Coronary artery (tissue), 2 donors: ENCODE measurements around the gene TJP1.
"Not testable (repeated sequence)": the region's sequence is repeated elsewhere in the genome, so short reads cannot be mapped to it uniquely, and the experiment has no call there.

ENCODE experiments used
- DNase-seq: peaks from one replicate; pipeline ENCODE4 v3.0.0-alpha.2; 2017; ENCODE audit warnings: low spot score
- H3K27ac ChIP-seq, 2 donors: fragments of 200-600 bp; sonication (generic); one replicate each; pipeline ENCODE4 v1.5.1; 2016 to 2019
- H3K4me3 ChIP-seq: fragments of 200-600 bp; sonication (generic); 2 replicates; pipeline ENCODE4 v1.5.1; 2016; ENCODE audit warnings: mild to moderate bottlenecking, moderate library complexity
- TF ChIP-seq, protein P1 (sequence below): fragments of 200-600 bp; sonication (generic); IDR thresholded peaks from one replicate; pipeline ENCODE4 v1.5.1; 2019; ENCODE audit warnings: antibody characterized with exemption

The TJP1 gene

DNA sequence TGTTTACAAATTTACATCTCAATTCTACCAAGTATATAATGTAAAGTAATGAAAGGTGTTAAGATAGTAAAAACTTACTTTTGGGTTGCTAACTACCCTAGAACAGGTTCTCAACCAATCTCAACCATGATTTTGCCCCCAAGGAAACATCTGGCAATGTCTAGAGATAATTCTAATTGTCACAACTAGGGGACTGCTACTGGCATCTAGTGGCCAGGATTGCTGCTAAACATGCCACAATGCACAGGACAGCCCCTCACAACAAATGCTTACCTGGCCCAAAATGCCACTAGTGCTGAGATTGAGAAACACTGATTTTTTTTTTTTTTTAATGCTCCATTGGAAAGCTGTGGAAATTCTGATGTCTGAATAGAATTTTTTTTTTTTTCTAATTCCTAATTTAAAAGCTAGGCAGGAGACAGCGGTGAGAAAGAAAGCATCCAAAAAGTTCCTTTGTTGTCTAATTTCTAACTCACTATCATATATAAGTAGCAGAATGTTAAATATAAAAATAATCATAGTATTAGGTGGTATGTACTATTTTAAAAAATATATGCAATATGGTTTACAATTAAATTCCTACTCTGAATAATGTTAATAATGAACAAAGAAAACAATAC is 81.5 kb downstream of the TJP1 start:
- Histone ChIP-seq H3K4me3 (no peak overlapping the region), H3K27ac (no peak overlapping the region)
- TF ChIP-seq, protein P1, sequence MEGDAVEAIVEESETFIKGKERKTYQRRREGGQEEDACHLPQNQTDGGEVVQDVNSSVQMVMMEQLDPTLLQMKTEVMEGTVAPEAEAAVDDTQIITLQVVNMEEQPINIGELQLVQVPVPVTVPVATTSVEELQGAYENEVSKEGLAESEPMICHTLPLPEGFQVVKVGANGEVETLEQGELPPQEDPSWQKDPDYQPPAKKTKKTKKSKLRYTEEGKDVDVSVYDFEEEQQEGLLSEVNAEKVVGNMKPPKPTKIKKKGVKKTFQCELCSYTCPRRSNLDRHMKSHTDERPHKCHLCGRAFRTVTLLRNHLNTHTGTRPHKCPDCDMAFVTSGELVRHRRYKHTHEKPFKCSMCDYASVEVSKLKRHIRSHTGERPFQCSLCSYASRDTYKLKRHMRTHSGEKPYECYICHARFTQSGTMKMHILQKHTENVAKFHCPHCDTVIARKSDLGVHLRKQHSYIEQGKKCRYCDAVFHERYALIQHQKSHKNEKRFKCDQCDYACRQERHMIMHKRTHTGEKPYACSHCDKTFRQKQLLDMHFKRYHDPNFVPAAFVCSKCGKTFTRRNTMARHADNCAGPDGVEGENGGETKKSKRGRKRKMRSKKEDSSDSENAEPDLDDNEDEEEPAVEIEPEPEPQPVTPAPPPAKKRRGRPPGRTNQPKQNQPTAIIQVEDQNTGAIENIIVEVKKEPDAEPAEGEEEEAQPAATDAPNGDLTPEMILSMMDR: no peak
- no peak for DNase-seq

DNA sequence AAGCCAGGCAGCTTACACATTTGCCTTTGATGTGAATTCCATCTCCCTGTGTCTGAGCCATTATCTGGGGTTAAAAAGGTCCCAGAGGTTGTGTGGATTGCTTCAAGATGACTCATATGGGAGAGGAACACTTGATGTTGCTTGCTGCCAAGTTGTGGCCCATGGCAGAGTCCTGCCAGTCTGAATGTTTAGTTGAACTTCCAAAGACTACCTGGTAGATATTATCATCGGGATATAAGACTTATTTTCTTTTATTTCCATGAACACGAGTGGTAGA is 85.6 kb downstream of the TJP1 start:
- Histone ChIP-seq H3K4me3 (no peak overlapping the region), H3K27ac (no peak overlapping the region)
- DNase-seq: no peak
- TF ChIP-seq, protein P1: no peak

DNA sequence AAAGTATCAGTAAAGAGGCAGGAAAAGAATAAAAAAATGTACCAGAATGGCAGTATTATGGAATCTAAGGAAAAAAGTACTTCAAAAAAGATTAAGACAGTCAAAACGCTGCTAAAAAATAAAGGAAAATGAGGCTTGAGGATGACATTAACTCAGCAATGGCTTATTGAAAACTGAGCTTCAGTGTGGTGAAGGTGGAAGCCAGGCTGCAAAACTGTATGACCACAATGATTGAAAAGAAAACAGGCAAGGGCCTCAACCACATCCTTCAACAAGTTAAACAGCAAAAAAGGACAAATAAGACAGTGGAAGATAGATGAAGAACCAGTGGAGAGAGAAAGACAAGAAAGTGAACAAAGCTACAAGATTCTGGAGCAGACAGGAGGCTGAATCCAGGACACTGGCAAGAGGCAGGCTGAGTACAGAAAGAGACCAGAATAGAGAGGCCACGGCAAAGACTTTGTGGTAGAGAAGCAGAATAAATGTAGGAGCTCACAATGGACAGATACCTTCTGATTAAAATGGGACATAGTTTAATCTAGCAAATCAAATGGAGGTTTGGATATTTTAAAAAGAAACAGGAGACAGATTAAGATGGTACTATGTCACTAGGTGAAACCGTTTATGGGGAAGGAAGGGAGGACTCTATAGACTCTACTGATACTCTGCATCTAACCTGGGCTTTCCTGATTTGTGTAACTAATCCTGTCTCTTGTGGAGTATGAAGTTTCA is 86.1 kb downstream of the TJP1 start:
- Histone ChIP-seq H3K4me3 (no peak overlapping the region), H3K27ac (no peak overlapping the region)
- no peak for DNase-seq
- TF ChIP-seq, protein P1: no peak

DNA sequence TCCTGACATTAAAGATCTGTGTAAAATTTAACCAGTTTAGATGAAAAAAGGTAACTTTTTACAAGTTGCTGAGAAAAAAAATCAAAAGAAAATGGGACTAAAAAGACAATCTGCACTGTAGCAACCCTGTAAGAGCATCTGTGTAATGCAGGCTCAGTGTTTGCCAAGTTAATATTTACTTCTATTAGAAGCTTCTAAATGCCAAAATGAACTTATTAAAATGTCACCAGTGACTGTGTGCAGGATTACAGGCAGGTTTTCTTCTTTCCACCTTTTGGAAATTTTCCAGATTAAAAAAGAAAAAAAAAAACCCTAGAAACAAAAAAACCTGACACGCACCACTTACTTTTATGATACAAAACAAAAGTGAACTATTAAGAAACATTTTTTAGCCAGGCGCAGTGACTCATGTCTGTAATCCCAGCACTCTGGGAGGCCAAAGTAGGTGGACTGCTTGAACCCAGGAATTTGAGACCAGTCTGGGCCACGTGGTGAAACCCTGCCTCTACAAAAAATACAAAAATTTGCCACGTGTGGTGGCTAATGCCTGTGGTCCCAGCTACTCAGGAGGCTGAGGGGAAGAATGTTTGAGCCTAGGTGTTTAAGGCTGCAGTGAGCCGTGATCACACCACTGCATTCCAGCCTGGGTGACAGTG is 87.2 kb downstream of the TJP1 start:
- no peak overlapping the region for H3K27ac ChIP-seq

DNA sequence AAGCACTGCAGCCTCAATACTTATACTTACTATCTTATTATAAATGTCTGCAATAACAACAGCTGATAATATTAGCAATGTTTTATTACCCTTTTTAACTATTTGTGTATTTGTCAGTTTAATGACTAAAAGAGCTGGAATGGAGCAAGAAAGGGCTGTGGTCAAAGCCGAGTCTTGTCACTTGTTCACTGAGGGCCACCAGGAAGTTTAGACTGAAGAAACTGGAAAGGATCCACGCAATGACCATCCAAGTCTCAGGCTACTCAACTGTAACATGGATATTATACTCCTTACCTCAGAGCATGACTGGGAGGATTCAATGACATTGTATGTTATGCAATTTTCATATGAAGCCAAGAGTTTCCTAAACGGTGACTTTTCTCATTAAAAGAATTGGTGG is 90.4 kb downstream of the TJP1 start:
- Histone ChIP-seq H3K4me3 (no peak overlapping the region), H3K27ac (no peak overlapping the region)
- DNase-seq: no peak
- TF ChIP-seq, protein P1: no peak

More for the DNA sequence above, 87.2 kb downstream of the TJP1 start:
- TF ChIP-seq, protein P1: no peak
- DNase-seq: no peak
- H3K4me3 ChIP-seq: no peak overlapping the region

DNA sequence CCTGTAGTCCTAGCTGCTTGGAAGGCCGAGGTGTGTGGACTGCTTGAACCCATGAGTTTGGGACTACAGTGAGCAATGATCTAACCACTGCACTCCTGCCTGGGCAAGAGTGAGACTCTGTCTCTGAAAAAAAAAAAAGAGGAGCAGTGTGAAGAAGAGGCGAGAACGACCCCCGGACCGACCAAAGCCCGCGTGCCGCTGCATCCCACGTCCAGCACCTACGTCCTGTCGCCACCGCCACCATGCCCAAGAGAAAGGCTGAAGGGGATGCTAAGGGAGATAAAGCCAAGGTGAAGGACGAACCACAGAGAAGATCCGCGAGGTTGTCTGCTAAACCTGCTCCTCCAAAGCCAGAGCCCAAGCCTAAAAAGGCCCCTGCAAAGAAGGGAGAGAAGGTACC is 91.8 kb downstream of the TJP1 start:
- not testable (repeated sequence) for DNase-seq, H3K4me3 ChIP-seq, H3K27ac ChIP-seq

DNA sequence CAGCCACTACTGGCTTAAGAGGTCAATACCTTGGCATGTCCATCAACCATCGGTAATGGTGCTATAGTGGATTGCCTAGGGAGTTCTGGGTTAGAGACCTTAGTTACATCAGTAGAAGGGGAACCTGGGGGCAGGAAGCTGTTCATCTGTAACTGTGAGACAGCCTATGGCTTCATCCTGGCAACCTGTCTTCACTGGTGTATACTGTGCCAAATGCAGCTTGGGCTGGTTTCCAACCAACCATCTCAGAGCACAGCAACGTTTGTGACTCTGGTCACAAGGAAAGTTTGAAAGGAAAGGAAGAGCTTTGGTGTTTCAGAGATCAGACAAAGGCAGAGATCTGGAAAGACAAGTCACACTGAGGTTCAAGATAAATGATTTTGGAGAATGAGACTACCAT is 93.8 kb downstream of the TJP1 start:
- no peak overlapping the region for H3K4me3 ChIP-seq
- H3K27ac ChIP-seq: no peak overlapping the region
- no peak for DNase-seq
- TF ChIP-seq, protein P1: no peak
